K562 (cell line): ENCODE data around the gene TMEM41A. TPM values are rescaled to one million over a fixed set of nuclear protein-coding genes. Genes with fewer than 3 reads are reported as not detected.

Experiments
- AFF1 ChIP-seq, 2 experiments: fragments of 450-650 bp; IDR thresholded peaks; 2 replicates each; pipeline ENCODE4 v1.6.1; 2018; ENCODE audit warnings: mild to moderate bottlenecking in 2 of 2, low read depth in 1 of 2; ENCODE audit not compliant: partially characterized antibody in 2 of 2
- BRF2 ChIP-seq: IDR thresholded peaks from 3 replicates; pipeline ENCODE4 v1.6.1; 2011; ENCODE audit warnings: borderline replicate concordance, mild to moderate bottlenecking; ENCODE audit not compliant: insufficient read length, insufficient read depth
- CHD7 ChIP-seq: fragments of 200-600 bp; sonication (generic); IDR thresholded peaks from one replicate; pipeline ENCODE4 v1.6.1; 2012; ENCODE audit warnings: mild to moderate bottlenecking, low read depth, low read length, inconsistent platforms
- ESRRB ChIP-seq: fragments of 250-450 bp; sonication (Bioruptor Pico); IDR thresholded peaks from 2 replicates; pipeline ENCODE4 v1.5.0; 2020; ENCODE audit warnings: mild to moderate bottlenecking, moderate library complexity, borderline replicate concordance
- HBP1 ChIP-seq: fragments of 450-650 bp; formaldehyde crosslinking; IDR thresholded peaks from 2 replicates; pipeline ENCODE4 v1.4.0; 2022; ENCODE audit warnings: missing genetic modification characterization
- ZEB2 ChIP-seq: fragments of 450-650 bp; IDR thresholded peaks from 2 replicates; pipeline ENCODE4 v1.6.1; 2016
- ZNF408 ChIP-seq: fragments of 250-450 bp; sonication (Bioruptor Pico); IDR thresholded peaks from 2 replicates; pipeline ENCODE4 v1.4.0; 2020; ENCODE audit warnings: low read depth, mild to moderate bottlenecking, moderate library complexity
- polyA plus RNA-seq, 8 experiments: library from polyadenylated mRNA; depleted of rRNA in 4 of 8; stranded (reverse) in 5 of 8; unstranded in 3 of 8; fragments of >200 nt; fragmentation: Nextera tagmentation in 2 of 8; fragmentation: Illumina TruSeq in 1 of 8; extraction: Ambion mirVana in 2 of 8; extraction: Trizol in 1 of 8; gene quantifications; 2 replicates each; pipeline versions ENCODE4 v1.2.1 to v1.2.3, GENCODE V29; 2011 to 2014; ENCODE audit warnings: inconsistent platforms in 1 of 8, missing spikeins in 1 of 8
- total RNA-seq, 7 experiments: library from RNA; depleted of rRNA in 6 of 7; stranded (reverse); fragments of >200 nt in 6 of 7; fragmentation: Illumina TruSeq in 2 of 7; extraction: Trizol in 2 of 7; gene quantifications; 2 replicates each; pipeline versions ENCODE4 v1.2.1 to v1.2.3, GENCODE V29; 2011 to 2021; ENCODE audit warnings: low replicate concordance in 1 of 7

Gene TMEM41A
- total and polyA plus RNA-seq, 9 of the 15 experiments (the other 6 are each of a cell fraction or from before 2014, with no cell fraction given) = 22.5 to 65.9 (median 31.5) TPM

GRCh38 chr3:185537369-185537970 lies 38.6 kb upstream of the TMEM41A start (continued):
- no peak for TF ChIP-seq BRF2
- no peak for TF ChIP-seq ESRRB
- no peak for TF ChIP-seq ZNF408 (CRISPR knock-in tag)
- TF ChIP-seq AFF1 (IDR thresholded peaks at IDR 0.05; ENCODE audit: low read depth in 1 of 2, partially characterized antibody in 2 of 2) = no peak
- peak; percentile 81 for TF ChIP-seq ZEB2
- no peak for TF ChIP-seq HBP1 (CRISPR knock-in tag)
- no peak for TF ChIP-seq CHD7
